B cell (primary cell): ENCODE results near the gene NR2E3.

Experiments
- CTCF ChIP-seq: fragments of 200-600 bp; IDR thresholded peaks from one replicate; pipeline ENCODE4 v1.8.0; 2022; ENCODE audit warnings: antibody characterized with exemption, mild to moderate bottlenecking
- EZH2 ChIP-seq: IDR thresholded peaks from 2 replicates; pipeline ENCODE4 v1.6.1; 2012; ENCODE audit warnings: borderline replicate concordance, low read depth, mild to moderate bottlenecking, moderate library complexity, low read length; ENCODE audit not compliant: insufficient read depth, poor library complexity, severe bottlenecking

GRCh38 chr15:71830981-71831380 lies 20.6 kb downstream of the NR2E3 start:
- TF ChIP-seq CTCF (no peak), EZH2 (no peak)
